Left lung (tissue), 10 donors: Measurements from ENCODE around the gene CYTH3. TPM values are rescaled to one million over a fixed set of nuclear protein-coding genes. Genes with fewer than 3 reads are reported as not detected.

Source experiments
- ATAC-seq: fragments of 200-7000 bp; cut with Tn5 transposase; one replicate; pipeline ENCODE4 v1.9.1; 2020; ENCODE audit warnings: moderate library complexity
- DNase-seq, 4 donors: peaks; one replicate each; pipeline ENCODE4 v3.0.0-alpha.2; 2013 to 2020
- H3K27ac ChIP-seq, 2 donors: fragments of 200-600 bp; sonication (generic) in 1 of 2; one replicate each; pipeline versions ENCODE4 v1.5.0 to v1.8.0; 2020 to 2021
- H3K27me3 ChIP-seq, 2 donors: fragments of 200-600 bp; sonication (generic) in 1 of 2; one replicate each; pipeline versions ENCODE4 v1.5.0 to v1.8.0; 2020 to 2021
- H3K36me3 ChIP-seq, 2 donors: fragments of 200-600 bp; sonication (generic) in 1 of 2; one replicate each; pipeline versions ENCODE4 v1.5.0 to v1.8.0; 2020 to 2021
- H3K4me1 ChIP-seq, 2 donors: fragments of 200-600 bp; one replicate each; pipeline ENCODE4 v1.8.0; 2021
- H3K4me3 ChIP-seq, 2 donors: fragments of 200-600 bp; sonication (generic) in 1 of 2; one replicate each; pipeline versions ENCODE4 v1.5.0 to v1.8.0; 2020 to 2021; ENCODE audit warnings: mild to moderate bottlenecking in 1 of 2
- H3K9me3 ChIP-seq, 2 donors: fragments of 200-600 bp; sonication (generic) in 1 of 2; one replicate each; pipeline versions ENCODE4 v1.5.0 to v1.8.0; 2020 to 2021
- intact Hi-C, 2 donors: fragments of 100-400 bp; cut with DNase I; formaldehyde crosslinking; loops; one replicate each; pipeline versions ENCODE4 v1.11.2 to v1.14.2; 2022
- polyA plus RNA-seq, 6 donors: library from polyadenylated mRNA; unstranded; fragments of 120-200 nt; gene quantifications; one replicate each; pipeline ENCODE4 v1.2.1, GENCODE V29; 2013; ENCODE audit not compliant: insufficient read length in 6 of 6
- total RNA-seq, 2 donors: library from RNA; stranded (reverse); fragmentation: NEBNext Ultra II Directional; extraction: Animal tissue kit (Norgen Biotek cat#: 25700); gene quantifications; one replicate each; pipeline ENCODE4 v1.2.1, GENCODE V29; 2021
- TF ChIP-seq, protein P1 (sequence below), 2 donors: fragments of 200-600 bp; sonication (generic) in 1 of 2; IDR thresholded peaks; one replicate each; pipeline versions ENCODE4 v1.5.0 to v1.8.0; 2021; ENCODE audit warnings: antibody characterized with exemption in 2 of 2
- donor health status: DM: no; HTN: yes; CAD: no.
- donor health status: DM: no; HTN: no; CAD: no.

The CYTH3 gene
- total and polyA plus RNA-seq, 8 donors, result 20.7 to 29.8 (median 25.8) TPM

DNA sequence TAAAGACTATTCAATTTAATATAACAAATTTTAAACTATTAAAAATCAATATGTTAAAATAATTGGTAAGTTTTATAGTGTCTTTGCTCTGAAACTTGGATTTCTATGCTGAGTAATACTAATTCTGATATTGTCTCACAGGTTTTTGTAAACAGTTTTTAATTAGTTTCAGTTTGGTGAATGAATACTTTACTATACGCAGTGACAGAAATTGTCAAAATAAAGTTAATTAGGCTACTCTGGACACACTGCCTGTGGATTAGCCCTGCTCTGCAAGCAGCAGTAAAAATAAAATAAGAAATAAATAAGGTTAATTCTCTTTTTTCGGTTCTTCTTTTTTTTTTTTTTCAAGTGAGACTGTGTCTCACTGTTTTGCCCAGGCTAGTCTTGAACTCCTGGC, 135.9 kb downstream of the CYTH3 start:
- H3K9me3 ChIP-seq, result no peaks in the 10 kb centered on the region
- DNase-seq, result no peak
- peaks cover 0 to 77% of the 10 kb centered on the region in 2 donors for H3K36me3 ChIP-seq
- no peaks in the 10 kb centered on the region for H3K4me1 ChIP-seq
- no peaks in the 10 kb centered on the region for H3K27me3 ChIP-seq
- no peak overlapping the region for H3K4me3 ChIP-seq
- H3K27ac ChIP-seq, result no peak overlapping the region
- TF ChIP-seq, protein P1, sequence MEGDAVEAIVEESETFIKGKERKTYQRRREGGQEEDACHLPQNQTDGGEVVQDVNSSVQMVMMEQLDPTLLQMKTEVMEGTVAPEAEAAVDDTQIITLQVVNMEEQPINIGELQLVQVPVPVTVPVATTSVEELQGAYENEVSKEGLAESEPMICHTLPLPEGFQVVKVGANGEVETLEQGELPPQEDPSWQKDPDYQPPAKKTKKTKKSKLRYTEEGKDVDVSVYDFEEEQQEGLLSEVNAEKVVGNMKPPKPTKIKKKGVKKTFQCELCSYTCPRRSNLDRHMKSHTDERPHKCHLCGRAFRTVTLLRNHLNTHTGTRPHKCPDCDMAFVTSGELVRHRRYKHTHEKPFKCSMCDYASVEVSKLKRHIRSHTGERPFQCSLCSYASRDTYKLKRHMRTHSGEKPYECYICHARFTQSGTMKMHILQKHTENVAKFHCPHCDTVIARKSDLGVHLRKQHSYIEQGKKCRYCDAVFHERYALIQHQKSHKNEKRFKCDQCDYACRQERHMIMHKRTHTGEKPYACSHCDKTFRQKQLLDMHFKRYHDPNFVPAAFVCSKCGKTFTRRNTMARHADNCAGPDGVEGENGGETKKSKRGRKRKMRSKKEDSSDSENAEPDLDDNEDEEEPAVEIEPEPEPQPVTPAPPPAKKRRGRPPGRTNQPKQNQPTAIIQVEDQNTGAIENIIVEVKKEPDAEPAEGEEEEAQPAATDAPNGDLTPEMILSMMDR (IDR thresholded peaks at IDR 0.05), result no peak
- intact Hi-C loops, result no loop called here
- no peak for ATAC-seq

DNA sequence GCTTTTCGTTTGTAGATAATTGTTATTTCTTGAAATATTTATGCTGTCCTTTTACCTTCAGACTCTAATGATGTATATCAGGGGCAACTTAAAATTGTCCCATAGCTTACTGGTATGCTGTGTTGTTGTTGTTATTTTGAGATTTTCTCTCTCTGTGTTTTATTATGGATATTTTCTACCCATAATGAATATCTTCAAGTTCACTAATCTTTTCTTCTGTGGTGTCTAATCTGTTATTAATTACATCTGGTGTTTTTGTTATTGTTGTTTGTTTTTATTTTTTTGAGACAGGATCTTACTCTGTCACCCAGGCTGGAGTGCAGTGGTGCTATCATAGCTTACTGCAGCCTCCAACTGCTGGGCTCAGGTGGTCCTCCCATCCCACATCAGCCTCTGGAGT, 139.2 kb downstream of the CYTH3 start:
- H3K4me3 ChIP-seq, result no peak overlapping the region

GRCh38 chr7:6130007-6130587, 142.3 kb downstream of the CYTH3 start:
- TF ChIP-seq, protein P1 (IDR thresholded peaks at IDR 0.05), result no peak
- Histone ChIP-seq H3K36me3 (peaks cover 0 to 57% of the 10 kb centered on the region in 2 donors), H3K4me3 (no peak overlapping the region), H3K27me3 (no peaks in the 10 kb centered on the region), H3K27ac (no peak overlapping the region), H3K4me1 (no peaks in the 10 kb centered on the region), H3K9me3 (no peaks in the 10 kb centered on the region)
- ATAC-seq (no peak), DNase-seq (no peak)
- intact Hi-C loops, result no loop called here

More for the DNA sequence above, 139.2 kb downstream of the CYTH3 start:
- Histone ChIP-seq H3K4me1 (no peaks in the 10 kb centered on the region), H3K9me3 (no peaks in the 10 kb centered on the region), H3K27me3 (no peaks in the 10 kb centered on the region), H3K27ac (no peak overlapping the region), H3K36me3 (peaks cover 0 to 68% of the 10 kb centered on the region in 2 donors)
- TF ChIP-seq, protein P1 (IDR thresholded peaks at IDR 0.05), result no peak
- ATAC-seq (no peak), DNase-seq (no peak)
- intact Hi-C loops, result no loop called here

GRCh38 chr7:6128205-6128604, 144.2 kb downstream of the CYTH3 start:
- DNase-seq (no peak), ATAC-seq (no peak)
- intact Hi-C loops, result no loop called here
- H3K36me3 ChIP-seq, result peaks cover 0 to 65% of the 10 kb centered on the region in 2 donors
- H3K27ac ChIP-seq, result no peak overlapping the region
- no peaks in the 10 kb centered on the region for H3K9me3 ChIP-seq
- H3K4me1 ChIP-seq, result no peaks in the 10 kb centered on the region
- no peaks in the 10 kb centered on the region for H3K27me3 ChIP-seq
- TF ChIP-seq, protein P1 (IDR thresholded peaks at IDR 0.05), result no peak
- H3K4me3 ChIP-seq, result no peak overlapping the region

DNA sequence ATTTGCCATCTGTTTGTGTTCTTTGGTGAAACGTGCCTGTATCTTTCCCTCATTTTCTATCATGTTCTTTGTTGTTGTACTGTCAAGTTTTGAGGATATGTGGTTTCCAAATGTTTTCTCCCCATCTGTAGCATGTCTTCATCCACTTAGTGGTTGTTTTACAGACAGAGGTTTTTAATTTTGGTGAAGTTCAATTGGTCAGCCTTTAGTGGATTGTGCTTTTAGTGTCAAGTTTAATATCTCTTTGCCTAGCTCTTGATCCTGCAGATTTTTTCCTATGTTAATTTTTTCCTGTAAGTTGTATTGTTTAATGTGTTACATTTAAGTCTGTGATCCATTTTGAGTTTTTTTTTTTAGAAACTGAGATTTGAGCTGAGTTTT, 145.3 kb downstream of the CYTH3 start:
- H3K27me3 ChIP-seq, result no peaks in the 10 kb centered on the region
- no peak overlapping the region for H3K4me3 ChIP-seq
- H3K9me3 ChIP-seq, result no peaks in the 10 kb centered on the region
- DNase-seq (no peak), ATAC-seq (no peak)
- H3K4me1 ChIP-seq, result no peaks in the 10 kb centered on the region
- H3K27ac ChIP-seq, result no peak overlapping the region
- intact Hi-C loops, result no loop called here
- H3K36me3 ChIP-seq, result peaks cover 0 to 66% of the 10 kb centered on the region in 2 donors
- TF ChIP-seq, protein P1 (IDR thresholded peaks at IDR 0.05), result no peak
